ENCODE data around the gene UCN3.
A peak's percentile ranks its signal among the peaks of the same experiment; 100 is the strongest.

UCN3 gene

GRCh38 chr10:5364890-5365338 is at the start of gene UCN3:
Gene UCN3, plus strand, starts transcription at chr10:5364966. Its CDS starts 8,755 bp downstream, at chr10:5373721.
- DNase-seq = no peak

- DNase-seq = peak in 1 of 2 experiments; percentile 16
Observed at GRCh38 chr10:5317547-5318107, 47.1 kb upstream of the UCN3 start.

GRCh38 chr10:5318148-5318547 is 46.6 kb upstream of the UCN3 start:
- no peak for DNase-seq

GRCh38 chr10:5319863-5320262 is 44.9 kb upstream of the UCN3 start:
- DNase-seq = no peak

- DNase-seq = no peak
Observed at GRCh38 chr10:5321273-5321672, 43.5 kb upstream of the UCN3 start.

GRCh38 chr10:5323446-5323845 is 41.3 kb upstream of the UCN3 start:
- no peak for DNase-seq

- DNase-seq = no peak
Observed at GRCh38 chr10:5325076-5325475, 39.7 kb upstream of the UCN3 start.

GRCh38 chr10:5334196-5334880 is 30.4 kb upstream of the UCN3 start:
- no peak for DNase-seq

GRCh38 chr10:5338010-5338409 is 26.8 kb upstream of the UCN3 start:
- DNase-seq = no peak

GRCh38 chr10:5343092-5343491 is 21.7 kb upstream of the UCN3 start:
- no peak for DNase-seq

- no peak for DNase-seq
Observed at GRCh38 chr10:5343561-5343960, 21.2 kb upstream of the UCN3 start.

- DNase-seq = no peak
Observed at GRCh38 chr10:5343979-5344378, 20.8 kb upstream of the UCN3 start.

GRCh38 chr10:5344746-5345145 is 20.0 kb upstream of the UCN3 start:
- no peak for DNase-seq

GRCh38 chr10:5346881-5347280 is 17.9 kb upstream of the UCN3 start:
- DNase-seq = no peak

- DNase-seq = no peak
Observed at GRCh38 chr10:5349362-5349761, 15.4 kb upstream of the UCN3 start.

- DNase-seq = no peak
Observed at GRCh38 chr10:5354068-5354467, 10.7 kb upstream of the UCN3 start.

GRCh38 chr10:5355594-5356301 is 9.0 kb upstream of the UCN3 start:
- no peak for DNase-seq

- DNase-seq = no peak
Observed at GRCh38 chr10:5356302-5356763, 8.4 kb upstream of the UCN3 start.

GRCh38 chr10:5360318-5360915 is 4.3 kb upstream of the UCN3 start:
- no peak for DNase-seq

GRCh38 chr10:5361966-5362365 is 2.8 kb upstream of the UCN3 start:
- no peak for DNase-seq

GRCh38 chr10:5362873-5363272 is 1.9 kb upstream of the UCN3 start:
- no peak for DNase-seq

GRCh38 chr10:5364374-5364773 is 392 bp upstream of the UCN3 start:
- no peak for DNase-seq

GRCh38 chr10:5365928-5366327 is 1.2 kb downstream of the UCN3 start:
- DNase-seq = no peak

Data from SW 1271 (cell line).